Cerebellar cortex (tissue), 1 donor: ENCODE results near the gene IFT52.
A peak's percentile ranks its signal among the peaks of the same experiment; 100 is the strongest.
"Not testable (repeated sequence)": the region's sequence is repeated elsewhere in the genome, so short reads cannot be mapped to it uniquely, and the experiment has no call there.

Experiments
- DNase-seq: peaks from one replicate; pipeline ENCODE4 v3.0.0-alpha.2; 2015; ENCODE audit warnings: low spot score

IFT52 gene

DNA sequence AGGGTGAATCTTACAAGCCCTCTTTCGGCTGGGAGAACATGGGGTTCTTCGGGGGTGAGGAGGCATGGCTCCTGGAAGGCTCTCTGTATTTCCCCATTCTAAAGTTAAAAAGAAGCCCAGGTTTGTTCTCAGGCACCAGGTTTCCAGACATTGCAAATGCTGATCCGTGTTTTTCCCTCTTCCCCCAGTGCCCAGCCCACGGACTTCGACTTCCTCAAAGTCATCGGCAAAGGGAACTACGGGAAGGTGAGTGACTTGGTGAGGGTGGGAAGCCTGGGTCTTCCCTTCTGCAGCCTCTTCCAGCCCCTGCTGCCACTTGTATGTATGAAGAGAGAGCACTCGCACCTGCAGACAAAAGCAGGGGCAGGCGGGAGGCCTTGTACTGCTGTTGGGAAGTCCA, 23.3 kb upstream of the IFT52 start:
- DNase-seq: no peak

DNA sequence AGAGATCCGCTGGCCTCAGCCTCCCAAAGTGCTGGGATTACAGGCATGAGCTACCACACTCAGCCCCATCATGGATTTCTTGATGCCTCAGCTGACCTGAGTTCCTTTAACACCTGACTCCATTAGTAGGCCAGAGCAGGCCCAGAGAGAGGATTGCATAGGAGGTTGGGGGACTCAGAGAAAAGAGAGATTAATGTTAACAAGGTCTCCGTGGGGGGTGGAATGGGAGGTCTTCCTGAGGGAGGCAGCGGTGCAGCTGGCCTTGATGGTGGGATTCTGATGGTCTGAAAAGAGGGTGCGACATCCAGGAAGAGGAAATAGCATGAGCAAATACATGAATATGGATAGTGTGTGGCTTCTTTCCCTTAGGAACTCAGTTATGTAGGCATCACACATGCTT, 22.0 kb upstream of the IFT52 start:
- no peak for DNase-seq

DNA sequence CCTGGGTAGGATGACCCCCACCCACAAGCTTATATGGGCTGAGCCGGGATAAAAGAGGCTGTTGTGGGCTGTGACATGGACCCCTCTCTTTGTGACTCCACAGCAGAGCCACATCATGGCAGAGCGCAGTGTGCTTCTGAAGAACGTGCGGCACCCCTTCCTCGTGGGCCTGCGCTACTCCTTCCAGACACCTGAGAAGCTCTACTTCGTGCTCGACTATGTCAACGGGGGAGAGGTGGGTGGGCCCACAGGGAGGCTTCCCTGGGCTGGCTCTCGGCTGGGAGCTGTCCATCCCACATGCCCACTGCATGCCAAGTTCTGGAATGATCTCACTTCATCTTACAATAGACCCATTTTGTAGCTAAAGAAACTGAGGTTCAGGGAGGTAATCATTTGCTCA, 21.5 kb upstream of the IFT52 start:
- no peak for DNase-seq

- DNase-seq: no peak
Measured at GRCh38 chr20:43570496-43570895, 20.2 kb upstream of the IFT52 start.

- DNase-seq: no peak
Measured at GRCh38 chr20:43571310-43571709, 19.4 kb upstream of the IFT52 start.

DNA sequence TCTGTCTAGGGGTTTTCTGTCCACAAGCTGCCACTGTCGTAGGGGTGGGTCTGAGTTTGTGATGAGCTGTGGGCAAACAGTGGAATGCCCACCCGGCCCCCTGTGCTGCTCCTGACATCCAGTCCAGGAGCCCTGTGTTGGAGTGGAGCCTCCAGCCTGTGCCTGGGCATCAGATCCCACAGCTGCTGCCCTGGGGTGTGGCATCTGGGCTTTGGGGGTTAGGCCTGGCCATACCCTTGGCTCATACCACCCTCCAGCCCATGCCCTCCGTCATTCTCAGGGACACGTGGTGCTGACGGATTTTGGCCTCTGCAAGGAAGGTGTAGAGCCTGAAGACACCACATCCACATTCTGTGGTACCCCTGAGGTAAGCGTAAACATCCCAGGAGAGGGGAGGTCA, 19.0 kb upstream of the IFT52 start:
- no peak for DNase-seq

GRCh38 chr20:43572891-43573290, 17.8 kb upstream of the IFT52 start:
- no peak for DNase-seq

DNA sequence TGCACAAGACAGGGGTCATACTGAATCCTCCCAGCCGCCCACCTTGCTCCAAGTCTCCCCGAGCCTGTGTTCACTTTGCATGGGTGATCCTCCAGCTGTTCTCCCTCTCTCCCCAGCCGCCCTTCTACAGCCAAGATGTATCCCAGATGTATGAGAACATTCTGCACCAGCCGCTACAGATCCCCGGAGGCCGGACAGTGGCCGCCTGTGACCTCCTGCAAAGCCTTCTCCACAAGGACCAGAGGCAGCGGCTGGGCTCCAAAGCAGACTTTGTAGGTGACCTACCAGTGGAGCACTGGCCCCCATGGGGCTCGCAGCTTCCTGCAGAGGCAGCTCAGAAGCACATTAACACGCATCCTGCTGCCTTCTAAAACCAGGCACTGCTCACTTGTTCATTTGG, 14.6 kb upstream of the IFT52 start:
- DNase-seq: no peak

- DNase-seq: no peak
Measured at GRCh38 chr20:43579861-43580793, 10.6 kb upstream of the IFT52 start.

GRCh38 chr20:43583133-43583864, 7.4 kb upstream of the IFT52 start:
- no peak for DNase-seq

- no peak for DNase-seq
Measured at GRCh38 chr20:43583982-43584432, 6.7 kb upstream of the IFT52 start.

DNA sequence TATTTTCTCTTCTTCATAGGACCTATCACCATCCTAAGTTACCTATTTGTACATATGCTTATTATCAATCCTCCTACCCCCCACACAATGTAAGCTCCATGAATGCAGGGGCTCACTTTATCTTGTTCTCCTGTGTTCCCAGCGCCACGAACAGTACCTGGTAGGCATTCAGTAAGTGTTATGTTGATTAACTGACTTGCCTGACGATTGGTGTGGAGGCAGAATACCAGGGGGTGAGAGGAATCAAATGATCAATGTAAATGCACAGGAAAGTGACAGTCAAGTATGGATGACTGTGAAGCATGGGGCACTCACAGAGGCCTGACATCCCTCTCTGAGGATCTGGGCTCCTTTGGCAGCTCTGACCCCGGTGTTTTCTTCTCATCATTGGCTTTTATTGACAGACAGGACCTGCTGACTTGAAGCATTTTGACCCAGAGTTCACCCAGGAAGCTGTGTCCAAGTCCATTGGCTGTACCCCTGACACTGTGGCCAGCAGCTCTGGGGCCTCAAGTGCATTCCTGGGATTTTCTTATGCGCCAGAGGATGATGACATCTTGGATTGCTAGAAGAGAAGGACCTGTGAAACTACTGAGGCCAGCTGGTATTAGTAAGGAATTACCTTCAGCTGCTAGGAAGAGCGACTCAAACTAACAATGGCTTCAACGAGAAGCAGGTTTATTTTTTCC, 6.1 kb upstream of the IFT52 start:
- DNase-seq: no peak

DNA sequence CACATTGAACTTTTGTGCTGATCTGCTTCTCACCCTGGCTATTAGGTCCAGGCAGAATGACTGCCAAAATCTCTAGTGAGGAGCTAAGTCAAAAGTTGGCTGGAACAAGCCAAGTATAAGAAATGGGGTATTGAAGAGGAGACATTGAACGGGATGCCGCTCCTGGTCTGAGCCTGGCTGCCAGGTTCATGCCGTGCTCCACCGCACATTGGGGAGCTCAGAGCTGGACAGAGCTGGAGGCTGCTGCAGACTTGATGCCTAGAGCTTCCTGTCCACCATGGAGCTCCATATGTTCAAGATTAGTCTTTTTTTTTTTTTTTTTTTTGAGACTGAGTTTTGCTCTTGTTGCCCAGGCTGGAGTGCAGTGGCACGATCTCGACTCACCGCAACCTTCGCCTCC, 4.1 kb upstream of the IFT52 start:
- DNase-seq: peak; percentile 22

DNA sequence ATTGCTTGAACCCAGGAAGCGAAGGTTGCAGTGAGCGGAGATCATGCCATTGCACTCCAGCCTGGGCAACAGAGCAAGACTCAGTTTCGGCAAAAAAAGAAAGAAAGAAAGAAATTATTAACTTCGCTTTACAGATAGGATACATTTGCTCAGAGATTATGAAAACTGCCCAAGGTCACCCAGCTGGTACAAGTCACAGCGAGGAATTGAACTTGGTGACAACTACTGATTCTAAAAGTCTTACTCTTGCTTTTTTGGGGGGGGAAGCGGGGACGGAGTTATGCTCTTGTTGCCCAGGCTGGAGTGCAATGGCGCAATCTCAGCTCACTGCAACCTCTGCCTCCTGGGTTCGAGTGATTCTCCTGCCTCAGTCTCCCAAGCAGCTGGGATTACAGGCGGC, 2.2 kb upstream of the IFT52 start:
- DNase-seq: not testable (repeated sequence)

- peak; percentile 43 for DNase-seq
Measured at GRCh38 chr20:43590036-43590391, 723 bp upstream of the IFT52 start.

GRCh38 chr20:43601960-43602359, 11.2 kb downstream of the IFT52 start:
- DNase-seq: not testable (repeated sequence)

GRCh38 chr20:43603124-43603523, 12.4 kb downstream of the IFT52 start:
- DNase-seq: no peak

- no peak for DNase-seq
Measured at GRCh38 chr20:43605715-43606114, 15.0 kb downstream of the IFT52 start.

DNA sequence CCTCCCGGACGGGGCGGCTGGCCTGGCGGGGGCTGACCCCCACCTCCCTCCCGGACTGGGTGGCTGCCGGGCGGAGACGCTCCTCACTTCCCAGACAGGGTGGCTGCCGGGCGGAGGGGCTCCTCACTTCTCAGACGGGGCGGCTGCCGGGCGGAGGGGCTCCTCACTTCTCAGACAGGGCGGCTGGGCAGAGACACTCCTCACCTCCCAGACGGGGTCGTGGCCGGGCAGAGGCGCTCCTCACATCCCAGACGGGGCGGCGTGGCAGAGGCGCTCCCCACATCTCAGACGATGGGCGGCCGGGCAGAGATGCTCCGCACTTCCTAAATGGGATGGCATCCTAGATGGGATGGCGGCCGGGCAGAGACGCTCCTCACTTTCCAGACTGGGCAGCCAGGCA, 16.5 kb downstream of the IFT52 start:
- DNase-seq: not testable (repeated sequence)

DNA sequence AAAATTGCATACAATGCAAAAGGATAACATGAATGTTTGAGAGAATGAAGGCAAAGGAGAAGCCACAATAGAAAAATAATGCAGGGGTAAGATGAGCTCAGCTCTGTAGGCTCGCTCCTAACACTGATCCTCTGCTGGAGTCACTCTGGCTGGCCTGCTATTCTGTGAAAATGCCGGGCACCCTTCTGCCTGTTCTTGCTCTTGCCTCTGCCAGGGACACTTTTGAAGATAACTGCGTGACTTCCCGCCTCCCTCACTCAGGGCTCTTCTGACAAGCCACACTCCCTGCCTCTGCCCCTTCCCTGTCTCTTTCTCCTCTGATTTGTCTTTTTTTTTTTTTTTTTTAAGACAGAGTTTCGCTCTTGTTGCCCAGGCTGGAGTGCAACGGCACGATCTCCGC, 40.9 kb downstream of the IFT52 start:
- no peak for DNase-seq

DNA sequence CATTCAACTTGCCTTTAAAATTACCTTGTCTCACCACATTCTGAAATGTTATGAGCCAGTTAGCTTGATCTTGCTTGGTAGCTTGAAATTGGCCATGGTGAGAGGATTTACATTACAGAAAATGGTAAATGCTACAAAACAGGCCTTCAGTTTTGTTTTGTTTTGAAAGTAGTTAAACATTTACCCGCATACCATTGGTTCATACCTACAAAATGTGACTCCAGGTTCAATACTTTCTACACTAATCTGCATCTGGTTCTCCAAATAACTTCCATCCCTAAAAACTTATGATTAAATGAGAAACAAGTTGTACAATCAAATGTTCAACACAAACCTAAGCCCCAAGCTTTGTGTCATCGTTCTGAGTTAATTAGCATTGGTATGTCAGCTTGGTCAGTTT, 45.7 kb downstream of the IFT52 start:
- no peak for DNase-seq

DNA sequence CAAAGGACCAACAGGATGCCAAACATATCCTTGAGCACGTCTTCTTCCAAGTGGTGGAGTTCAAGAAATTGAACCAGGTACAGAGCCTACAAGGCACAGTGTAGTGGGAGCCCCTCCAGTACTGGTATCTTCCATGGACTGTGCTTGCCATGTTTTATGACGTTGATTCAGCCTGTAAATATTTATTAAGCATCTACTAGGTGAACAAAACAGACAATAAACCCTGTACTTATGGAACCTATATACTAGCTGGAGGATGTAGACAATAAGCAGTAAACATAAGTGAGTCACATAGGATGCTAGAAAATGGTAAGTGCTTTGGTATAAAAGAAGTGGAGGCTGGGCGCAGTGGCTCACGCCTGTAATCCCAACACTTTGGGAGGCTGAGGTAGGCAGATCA, 51.8 kb downstream of the IFT52 start:
- DNase-seq: no peak
